HEK293 (cell line): ENCODE data around the gene RAMP3.

ENCODE experiments used
- CTCF ChIA-PET: fragments of 350-600 bp; formaldehyde crosslinking; extraction: SDS; loops from one replicate; lab custom pipeline; 2021; ENCODE audit warnings: antibody characterized with exemption; lab: Yijun Ruan, JAX
- POLR2A ChIA-PET: fragments of 300-600 bp; formaldehyde crosslinking; extraction: SDS; loops from one replicate; lab custom pipeline; 2020; ENCODE audit warnings: antibody characterized with exemption, inconsistent platforms; lab: Yijun Ruan, JAX
- H3K27ac ChIP-seq: fragments of 200-500 bp; sonication (Bioruptor generic); 2 replicates; pipeline ENCODE4 v1.5.1; 2014; ENCODE audit warnings: low read depth, low read length, control low read depth, inconsistent platforms; ENCODE audit errors: extremely low read depth
- H3K36me3 ChIP-seq, 2 experiments: fragments of 200-500 bp in 1 of 2; sonication (Bioruptor generic) in 1 of 2; 1 replicate in 1 of 2; 2 replicates in 1 of 2; pipeline ENCODE4 v1.5.1; 2014 to 2017; ENCODE audit warnings: inconsistent platforms in 2 of 2, low read length in 2 of 2; ENCODE audit not compliant: control insufficient read depth in 2 of 2, insufficient read depth in 1 of 2
- H3K4me1 ChIP-seq: fragments of 200-500 bp; sonication (Bioruptor generic); 2 replicates; pipeline ENCODE4 v1.5.1; 2014; ENCODE audit warnings: mild to moderate bottlenecking, low read length, inconsistent platforms; ENCODE audit not compliant: control insufficient read depth, insufficient read depth
- H3K4me3 ChIP-seq: 2 replicates; pipeline ENCODE4 v1.5.1; 2011; ENCODE audit warnings: low read depth, mild to moderate bottlenecking, control low read depth, low read length, moderate library complexity
- H3K9me3 ChIP-seq: fragments of 200-500 bp; sonication (Bioruptor generic); 2 replicates; pipeline ENCODE4 v1.5.1; 2014; ENCODE audit warnings: low read depth, low read length, inconsistent platforms; ENCODE audit not compliant: control insufficient read depth, insufficient read depth
- EGR2 ChIP-seq: fragments of 450-650 bp; formaldehyde crosslinking; IDR thresholded peaks from 2 replicates; pipeline ENCODE4 v1.5.1; 2016; ENCODE audit warnings: low read depth, missing biosample characterization, missing genetic modification characterization
- OSR2 ChIP-seq: fragments of 450-650 bp; formaldehyde crosslinking; IDR thresholded peaks from 2 replicates; pipeline ENCODE4 v1.5.1; 2016; ENCODE audit warnings: missing biosample characterization, missing genetic modification characterization
- ZBTB7A ChIP-seq: fragments of 450-650 bp; formaldehyde crosslinking; IDR thresholded peaks from 2 replicates; pipeline ENCODE4 v1.5.1; 2016; ENCODE audit warnings: low read depth, missing biosample characterization, missing genetic modification characterization
- ZBTB8A ChIP-seq: fragments of 450-650 bp; formaldehyde crosslinking; IDR thresholded peaks from 2 replicates; pipeline ENCODE4 v1.5.1; 2016; ENCODE audit warnings: missing biosample characterization, missing genetic modification characterization
- ZNF140 ChIP-seq: fragments of 450-650 bp; formaldehyde crosslinking; IDR thresholded peaks from 2 replicates; pipeline ENCODE4 v1.5.1; 2016; ENCODE audit warnings: missing biosample characterization, missing genetic modification characterization
- ZNF202 ChIP-seq: fragments of 450-650 bp; formaldehyde crosslinking; IDR thresholded peaks from 2 replicates; pipeline ENCODE4 v1.5.1; 2016; ENCODE audit warnings: missing biosample characterization, missing genetic modification characterization, borderline replicate concordance
- ZNF221 ChIP-seq: fragments of 450-650 bp; formaldehyde crosslinking; IDR thresholded peaks from 2 replicates; pipeline ENCODE4 v1.5.1; 2017; ENCODE audit warnings: missing biosample characterization, missing genetic modification characterization, borderline replicate concordance
- ZNF423 ChIP-seq: fragments of 450-650 bp; formaldehyde crosslinking; IDR thresholded peaks from 2 replicates; pipeline ENCODE4 v1.5.1; 2016; ENCODE audit warnings: missing biosample characterization, missing genetic modification characterization
- ZNF670 ChIP-seq: fragments of 450-650 bp; formaldehyde crosslinking; IDR thresholded peaks from 2 replicates; pipeline ENCODE4 v1.5.1; 2016; ENCODE audit warnings: missing biosample characterization, missing genetic modification characterization, low read depth
- ZNF701 ChIP-seq: fragments of 450-650 bp; formaldehyde crosslinking; IDR thresholded peaks from 2 replicates; pipeline ENCODE4 v1.5.1; 2016; ENCODE audit warnings: missing biosample characterization, missing genetic modification characterization
- ZXDB ChIP-seq: fragments of 450-650 bp; formaldehyde crosslinking; IDR thresholded peaks from 2 replicates; pipeline ENCODE4 v1.5.1; 2016; ENCODE audit warnings: missing biosample characterization, missing genetic modification characterization
- TF ChIP-seq, protein P1 (sequence below): fragments of 450-650 bp; formaldehyde crosslinking; IDR thresholded peaks from 2 replicates; pipeline ENCODE4 v1.5.1; 2016; ENCODE audit warnings: missing biosample characterization, missing genetic modification characterization
- TF ChIP-seq, protein P2 (sequence below): fragments of 450-650 bp; formaldehyde crosslinking; IDR thresholded peaks from 2 replicates; pipeline ENCODE4 v1.5.1; 2017; ENCODE audit warnings: missing biosample characterization, missing genetic modification characterization
- TF ChIP-seq, protein P3 (sequence below): fragments of 450-650 bp; formaldehyde crosslinking; IDR thresholded peaks from 2 replicates; pipeline ENCODE4 v1.5.1; 2016; ENCODE audit warnings: missing biosample characterization, missing genetic modification characterization
- TF ChIP-seq, protein P4 (sequence below): fragments of 450-650 bp; formaldehyde crosslinking; IDR thresholded peaks from 2 replicates; pipeline ENCODE4 v1.5.1; 2017; ENCODE audit warnings: missing biosample characterization, missing genetic modification characterization
- TF ChIP-seq, protein P5 (sequence below): fragments of 450-650 bp; formaldehyde crosslinking; IDR thresholded peaks from 2 replicates; pipeline ENCODE4 v1.5.1; 2016; ENCODE audit warnings: missing biosample characterization, missing genetic modification characterization, low read depth
- TF ChIP-seq, protein P6 (sequence below): fragments of 450-650 bp; formaldehyde crosslinking; IDR thresholded peaks from 2 replicates; pipeline ENCODE4 v1.5.1; 2016; ENCODE audit warnings: missing biosample characterization, missing genetic modification characterization
- TF ChIP-seq, protein P7 (sequence below): fragments of 450-650 bp; formaldehyde crosslinking; IDR thresholded peaks from 2 replicates; pipeline ENCODE4 v1.5.1; 2016; ENCODE audit warnings: missing biosample characterization, missing genetic modification characterization

RAMP3 gene

DNA sequence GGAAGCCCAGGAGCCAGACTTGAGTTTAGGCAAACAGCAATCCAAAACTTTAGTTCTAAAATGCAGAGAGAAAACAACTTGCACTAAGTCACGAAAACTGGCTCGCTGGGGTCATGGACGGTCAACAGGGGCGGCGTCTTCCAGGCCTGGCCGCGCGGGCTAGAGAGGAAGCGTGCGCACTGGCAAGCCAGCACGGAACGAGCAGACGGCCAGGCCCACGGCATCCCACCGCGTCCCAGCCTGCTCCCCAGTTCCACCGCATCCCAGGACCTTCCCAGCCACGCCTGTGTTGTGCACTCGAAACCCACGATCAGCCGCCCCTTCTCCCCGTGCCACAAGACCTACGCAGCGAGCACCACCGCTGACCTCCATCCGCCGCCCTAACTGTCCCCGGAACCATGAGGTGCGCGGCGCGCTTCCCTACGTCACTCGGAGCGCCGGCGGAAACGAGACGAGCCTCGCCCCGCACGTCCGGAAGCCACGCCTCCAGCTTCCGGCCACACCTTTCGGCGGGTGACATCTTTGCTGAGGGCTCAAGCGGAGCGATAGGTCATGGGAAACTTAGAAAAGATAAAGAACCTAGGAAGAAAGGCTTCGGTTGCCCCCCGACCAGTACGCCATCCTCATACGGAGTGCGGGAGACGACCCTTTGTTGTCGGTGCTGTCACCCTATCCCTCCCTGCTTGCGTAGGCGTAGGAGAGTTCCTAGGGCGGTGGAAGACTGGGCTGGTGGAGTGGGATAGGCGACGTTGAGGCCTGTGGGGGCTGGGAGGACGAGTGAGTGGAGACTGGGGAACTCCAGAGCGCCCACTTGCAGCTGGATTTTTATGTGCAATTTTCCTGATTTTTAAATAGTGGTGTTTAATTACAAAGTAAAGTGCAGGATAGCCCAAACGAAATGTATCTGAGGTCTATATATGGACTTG is 46.0 kb upstream of the RAMP3 start, which contains the start of gene TBRG4 (continued):
- TF ChIP-seq, protein P1, sequence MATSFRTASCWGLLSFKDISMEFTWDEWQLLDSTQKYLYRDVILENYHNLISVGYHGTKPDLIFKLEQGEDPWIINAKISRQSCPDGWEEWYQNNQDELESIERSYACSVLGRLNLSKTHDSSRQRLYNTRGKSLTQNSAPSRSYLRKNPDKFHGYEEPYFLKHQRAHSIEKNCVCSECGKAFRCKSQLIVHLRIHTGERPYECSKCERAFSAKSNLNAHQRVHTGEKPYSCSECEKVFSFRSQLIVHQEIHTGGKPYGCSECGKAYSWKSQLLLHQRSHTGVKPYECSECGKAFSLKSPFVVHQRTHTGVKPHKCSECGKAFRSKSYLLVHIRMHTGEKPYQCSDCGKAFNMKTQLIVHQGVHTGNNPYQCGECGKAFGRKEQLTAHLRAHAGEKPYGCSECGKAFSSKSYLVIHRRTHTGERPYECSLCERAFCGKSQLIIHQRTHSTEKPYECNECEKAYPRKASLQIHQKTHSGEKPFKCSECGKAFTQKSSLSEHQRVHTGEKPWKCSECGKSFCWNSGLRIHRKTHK (tag by site-specific recombination): no peak
- TF ChIP-seq, protein P2, sequence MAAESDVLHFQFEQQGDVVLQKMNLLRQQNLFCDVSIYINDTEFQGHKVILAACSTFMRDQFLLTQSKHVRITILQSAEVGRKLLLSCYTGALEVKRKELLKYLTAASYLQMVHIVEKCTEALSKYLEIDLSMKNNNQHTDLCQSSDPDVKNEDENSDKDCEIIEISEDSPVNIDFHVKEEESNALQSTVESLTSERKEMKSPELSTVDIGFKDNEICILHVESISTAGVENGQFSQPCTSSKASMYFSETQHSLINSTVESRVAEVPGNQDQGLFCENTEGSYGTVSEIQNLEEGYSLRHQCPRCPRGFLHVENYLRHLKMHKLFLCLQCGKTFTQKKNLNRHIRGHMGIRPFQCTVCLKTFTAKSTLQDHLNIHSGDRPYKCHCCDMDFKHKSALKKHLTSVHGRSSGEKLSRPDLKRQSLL (tag by site-specific recombination): no peak
- no peak for TF ChIP-seq ZNF670
- no peak for TF ChIP-seq ZNF423 (tag by site-specific recombination)
- TF ChIP-seq, all 188 proteins: peak for 52

DNA sequence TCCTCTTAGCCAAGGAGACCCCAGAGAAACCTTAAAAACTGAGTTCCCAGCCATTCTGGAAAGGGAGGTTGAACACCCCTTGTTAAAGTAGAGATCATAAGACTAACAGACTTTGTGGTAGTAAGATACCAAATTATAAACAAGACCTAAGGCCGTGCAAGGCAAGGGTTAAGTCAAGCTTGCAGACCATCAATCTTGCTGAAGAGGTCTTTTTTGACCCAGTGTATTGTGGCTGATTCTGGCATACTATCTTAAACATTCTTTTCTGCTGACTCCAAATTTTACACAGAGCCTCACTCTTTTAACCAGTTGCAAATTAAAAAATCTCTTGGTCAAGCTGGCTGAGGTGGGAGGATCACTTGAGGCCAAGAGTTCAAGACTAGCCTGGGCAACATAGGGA is 44.9 kb upstream of the RAMP3 start:
- Histone ChIP-seq H3K27ac (peak overlapping the region; percentile 87; the same call in 1 of the 2 replicates), H3K4me3 (no peak overlapping the region)
- POLR2A ChIA-PET: no interaction called here

More for the DNA sequence above, 44.9 kb upstream of the RAMP3 start:
- Histone ChIP-seq H3K9me3 (no peaks in the 10 kb centered on the region), H3K36me3 (peaks cover 7 to 18% of the 10 kb centered on the region in 2 experiments), H3K4me1 (no peaks in the 10 kb centered on the region)
- CTCF ChIA-PET: interaction anchor here (0.7 to 1.4 kb wide), 3 partner anchors 25 to 139 kb away, joined by 3 to 4 read pairs (median 3); no protein-coding TSS in a partner anchor
- TF ChIP-seq ZNF221 (tag by site-specific recombination) (no peak), ZNF701 (tag by site-specific recombination) (no peak), ZNF140 (no peak), ZXDB (tag by site-specific recombination) (no peak), OSR2 (tag by site-specific recombination) (no peak), ZBTB8A (tag by site-specific recombination) (no peak), ZNF423 (tag by site-specific recombination) (no peak), ZBTB7A (tag by site-specific recombination) (no peak), ZNF202 (tag by site-specific recombination) (no peak), EGR2 (tag by site-specific recombination) (no peak)
- TF ChIP-seq, protein P3, sequence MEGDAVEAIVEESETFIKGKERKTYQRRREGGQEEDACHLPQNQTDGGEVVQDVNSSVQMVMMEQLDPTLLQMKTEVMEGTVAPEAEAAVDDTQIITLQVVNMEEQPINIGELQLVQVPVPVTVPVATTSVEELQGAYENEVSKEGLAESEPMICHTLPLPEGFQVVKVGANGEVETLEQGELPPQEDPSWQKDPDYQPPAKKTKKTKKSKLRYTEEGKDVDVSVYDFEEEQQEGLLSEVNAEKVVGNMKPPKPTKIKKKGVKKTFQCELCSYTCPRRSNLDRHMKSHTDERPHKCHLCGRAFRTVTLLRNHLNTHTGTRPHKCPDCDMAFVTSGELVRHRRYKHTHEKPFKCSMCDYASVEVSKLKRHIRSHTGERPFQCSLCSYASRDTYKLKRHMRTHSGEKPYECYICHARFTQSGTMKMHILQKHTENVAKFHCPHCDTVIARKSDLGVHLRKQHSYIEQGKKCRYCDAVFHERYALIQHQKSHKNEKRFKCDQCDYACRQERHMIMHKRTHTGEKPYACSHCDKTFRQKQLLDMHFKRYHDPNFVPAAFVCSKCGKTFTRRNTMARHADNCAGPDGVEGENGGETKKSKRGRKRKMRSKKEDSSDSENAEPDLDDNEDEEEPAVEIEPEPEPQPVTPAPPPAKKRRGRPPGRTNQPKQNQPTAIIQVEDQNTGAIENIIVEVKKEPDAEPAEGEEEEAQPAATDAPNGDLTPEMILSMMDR (tag by site-specific recombination): no peak
- TF ChIP-seq, protein P4, sequence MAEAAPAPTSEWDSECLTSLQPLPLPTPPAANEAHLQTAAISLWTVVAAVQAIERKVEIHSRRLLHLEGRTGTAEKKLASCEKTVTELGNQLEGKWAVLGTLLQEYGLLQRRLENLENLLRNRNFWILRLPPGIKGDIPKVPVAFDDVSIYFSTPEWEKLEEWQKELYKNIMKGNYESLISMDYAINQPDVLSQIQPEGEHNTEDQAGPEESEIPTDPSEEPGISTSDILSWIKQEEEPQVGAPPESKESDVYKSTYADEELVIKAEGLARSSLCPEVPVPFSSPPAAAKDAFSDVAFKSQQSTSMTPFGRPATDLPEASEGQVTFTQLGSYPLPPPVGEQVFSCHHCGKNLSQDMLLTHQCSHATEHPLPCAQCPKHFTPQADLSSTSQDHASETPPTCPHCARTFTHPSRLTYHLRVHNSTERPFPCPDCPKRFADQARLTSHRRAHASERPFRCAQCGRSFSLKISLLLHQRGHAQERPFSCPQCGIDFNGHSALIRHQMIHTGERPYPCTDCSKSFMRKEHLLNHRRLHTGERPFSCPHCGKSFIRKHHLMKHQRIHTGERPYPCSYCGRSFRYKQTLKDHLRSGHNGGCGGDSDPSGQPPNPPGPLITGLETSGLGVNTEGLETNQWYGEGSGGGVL (tag by site-specific recombination): no peak
- TF ChIP-seq, protein P5, sequence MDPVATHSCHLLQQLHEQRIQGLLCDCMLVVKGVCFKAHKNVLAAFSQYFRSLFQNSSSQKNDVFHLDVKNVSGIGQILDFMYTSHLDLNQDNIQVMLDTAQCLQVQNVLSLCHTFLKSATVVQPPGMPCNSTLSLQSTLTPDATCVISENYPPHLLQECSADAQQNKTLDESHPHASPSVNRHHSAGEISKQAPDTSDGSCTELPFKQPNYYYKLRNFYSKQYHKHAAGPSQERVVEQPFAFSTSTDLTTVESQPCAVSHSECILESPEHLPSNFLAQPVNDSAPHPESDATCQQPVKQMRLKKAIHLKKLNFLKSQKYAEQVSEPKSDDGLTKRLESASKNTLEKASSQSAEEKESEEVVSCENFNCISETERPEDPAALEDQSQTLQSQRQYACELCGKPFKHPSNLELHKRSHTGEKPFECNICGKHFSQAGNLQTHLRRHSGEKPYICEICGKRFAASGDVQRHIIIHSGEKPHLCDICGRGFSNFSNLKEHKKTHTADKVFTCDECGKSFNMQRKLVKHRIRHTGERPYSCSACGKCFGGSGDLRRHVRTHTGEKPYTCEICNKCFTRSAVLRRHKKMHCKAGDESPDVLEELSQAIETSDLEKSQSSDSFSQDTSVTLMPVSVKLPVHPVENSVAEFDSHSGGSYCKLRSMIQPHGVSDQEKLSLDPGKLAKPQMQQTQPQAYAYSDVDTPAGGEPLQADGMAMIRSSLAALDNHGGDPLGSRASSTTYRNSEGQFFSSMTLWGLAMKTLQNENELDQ (tag by site-specific recombination): no peak
- TF ChIP-seq, protein P6, sequence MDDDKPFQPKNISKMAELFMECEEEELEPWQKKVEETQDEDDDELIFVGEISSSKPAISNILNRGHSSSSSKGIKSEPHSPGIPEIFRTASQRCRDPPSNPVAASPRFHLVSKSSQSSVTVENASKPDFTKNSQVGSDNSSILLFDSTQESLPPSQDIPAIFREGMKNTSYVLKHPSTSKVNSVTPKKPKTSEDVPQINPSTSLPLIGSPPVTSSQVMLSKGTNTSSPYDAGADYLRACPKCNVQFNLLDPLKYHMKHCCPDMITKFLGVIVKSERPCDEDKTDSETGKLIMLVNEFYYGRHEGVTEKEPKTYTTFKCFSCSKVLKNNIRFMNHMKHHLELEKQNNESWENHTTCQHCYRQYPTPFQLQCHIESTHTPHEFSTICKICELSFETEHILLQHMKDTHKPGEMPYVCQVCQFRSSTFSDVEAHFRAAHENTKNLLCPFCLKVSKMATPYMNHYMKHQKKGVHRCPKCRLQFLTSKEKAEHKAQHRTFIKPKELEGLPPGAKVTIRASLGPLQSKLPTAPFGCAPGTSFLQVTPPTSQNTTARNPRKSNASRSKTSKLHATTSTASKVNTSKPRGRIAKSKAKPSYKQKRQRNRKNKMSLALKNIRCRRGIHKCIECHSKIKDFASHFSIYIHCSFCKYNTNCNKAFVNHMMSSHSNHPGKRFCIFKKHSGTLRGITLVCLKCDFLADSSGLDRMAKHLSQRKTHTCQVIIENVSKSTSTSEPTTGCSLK (tag by site-specific recombination): no peak
- TF ChIP-seq, protein P2 (tag by site-specific recombination): no peak
- TF ChIP-seq, protein P7, sequence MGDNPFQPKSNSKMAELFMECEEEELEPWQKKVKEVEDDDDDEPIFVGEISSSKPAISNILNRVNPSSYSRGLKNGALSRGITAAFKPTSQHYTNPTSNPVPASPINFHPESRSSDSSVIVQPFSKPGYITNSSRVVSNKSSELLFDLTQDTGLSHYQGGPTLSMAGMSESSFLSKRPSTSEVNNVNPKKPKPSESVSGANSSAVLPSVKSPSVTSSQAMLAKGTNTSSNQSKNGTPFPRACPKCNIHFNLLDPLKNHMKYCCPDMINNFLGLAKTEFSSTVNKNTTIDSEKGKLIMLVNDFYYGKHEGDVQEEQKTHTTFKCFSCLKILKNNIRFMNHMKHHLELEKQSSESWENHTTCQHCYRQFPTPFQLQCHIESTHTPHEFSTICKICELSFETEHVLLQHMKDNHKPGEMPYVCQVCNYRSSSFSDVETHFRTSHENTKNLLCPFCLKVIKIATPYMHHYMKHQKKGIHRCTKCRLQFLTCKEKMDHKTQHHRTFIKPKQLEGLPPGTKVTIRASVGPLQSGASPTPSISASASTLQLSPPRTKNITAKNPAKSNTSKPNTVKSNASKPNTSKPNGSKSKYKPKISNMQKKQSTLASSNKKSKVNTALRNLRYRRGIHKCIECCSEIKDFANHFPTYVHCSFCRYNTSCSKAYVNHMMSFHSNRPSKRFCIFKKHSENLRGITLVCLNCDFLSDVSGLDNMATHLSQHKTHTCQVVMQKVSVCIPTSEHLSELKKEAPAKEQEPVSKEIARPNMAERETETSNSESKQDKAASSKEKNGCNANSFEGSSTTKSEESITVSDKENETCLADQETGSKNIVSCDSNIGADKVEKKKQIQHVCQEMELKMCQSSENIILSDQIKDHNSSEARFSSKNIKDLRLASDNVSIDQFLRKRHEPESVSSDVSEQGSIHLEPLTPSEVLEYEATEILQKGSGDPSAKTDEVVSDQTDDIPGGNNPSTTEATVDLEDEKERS (tag by site-specific recombination): no peak
